Common myeloid progenitor, CD34-positive (primary cell): Measurements from ENCODE around the gene PCDHGA2.

ENCODE experiments used
- CTCF ChIA-PET: fragments of 350-600 bp; sonication (Branson Sonifier 250); formaldehyde crosslinking; loops from one replicate; lab custom pipeline; 2021; ENCODE audit warnings: antibody characterized with exemption; lab: Charles Lee
- POLR2A ChIA-PET: fragments of 350-600 bp; sonication (Branson Sonifier 250); formaldehyde crosslinking; loops from one replicate; lab custom pipeline; 2021; ENCODE audit warnings: antibody characterized with exemption; lab: Charles Lee
- DNase-seq, 3 donors: peaks; one replicate each; pipeline versions ENCODE4 v3.0.0 to v3.0.0-alpha.2; 2013
- H3K27ac ChIP-seq, 2 experiments: 1 replicate in 1 of 2; 2 replicates in 1 of 2; pipeline ENCODE4 v1.7.0; 2013; ENCODE audit warnings: inconsistent platforms in 2 of 2, low read length in 2 of 2, mild to moderate bottlenecking in 2 of 2, low read depth in 1 of 2, moderate library complexity in 1 of 2; ENCODE audit not compliant: severe bottlenecking in 2 of 2, insufficient read depth in 1 of 2, poor library complexity in 1 of 2
- H3K27me3 ChIP-seq, 5 experiments: replicated peaks in 2 of 5; 1 replicate in 3 of 5; 2 replicates in 2 of 5; pipeline versions ENCODE4 v1.6.1 to v1.7.0; 2013; ENCODE audit warnings: low read length in 4 of 5, mild to moderate bottlenecking in 2 of 5, moderate library complexity in 2 of 5, inconsistent platforms in 1 of 5; ENCODE audit not compliant: insufficient read depth in 5 of 5, control insufficient read depth in 4 of 5
- H3K36me3 ChIP-seq, 4 experiments: 1 replicate in 2 of 4; 2 replicates in 2 of 4; pipeline versions ENCODE4 v1.6.1 to v1.7.0; 2013; ENCODE audit warnings: low read length in 3 of 4, control low read depth in 1 of 4, mild to moderate bottlenecking in 1 of 4; ENCODE audit not compliant: control insufficient read depth in 4 of 4, insufficient read depth in 4 of 4
- H3K4me1 ChIP-seq, 4 experiments: 1 replicate in 3 of 4; 2 replicates in 1 of 4; pipeline versions ENCODE4 v1.6.1 to v1.7.1; 2013; ENCODE audit warnings: low read length in 3 of 4, mild to moderate bottlenecking in 3 of 4, control low read depth in 1 of 4, inconsistent platforms in 1 of 4, moderate library complexity in 1 of 4; ENCODE audit not compliant: control insufficient read depth in 4 of 4, insufficient read depth in 4 of 4; ENCODE audit errors: control extremely low read depth in 1 of 4
- H3K4me3 ChIP-seq, 7 experiments: 1 replicate in 4 of 7; 2 replicates in 3 of 7; pipeline versions ENCODE4 v1.5.1 to v1.7.0; 2013; ENCODE audit warnings: mild to moderate bottlenecking in 7 of 7, low read length in 6 of 7, moderate library complexity in 6 of 7, inconsistent platforms in 2 of 7, low read depth in 2 of 7, control low read depth in 1 of 7; ENCODE audit not compliant: insufficient read depth in 4 of 7, control insufficient read depth in 1 of 7; ENCODE audit errors: extremely low read depth in 1 of 7
- H3K9me3 ChIP-seq, 5 experiments: 1 replicate in 4 of 5; 2 replicates in 1 of 5; pipeline versions ENCODE4 v1.6.1 to v1.7.1; 2013; ENCODE audit warnings: low read length in 4 of 5, mild to moderate bottlenecking in 2 of 5, inconsistent platforms in 1 of 5, low read depth in 1 of 5, moderate library complexity in 1 of 5; ENCODE audit not compliant: control insufficient read depth in 4 of 5, insufficient read depth in 2 of 5; ENCODE audit errors: control extremely low read depth in 1 of 5
- WGBS: methylation state at CpG from one replicate; pipeline ENCODE4 v1.1.5; 2013; ENCODE audit not compliant: insufficient coverage; 5-methylcytosine and 5-hydroxymethylcytosine counted together

Gene PCDHGA2

GRCh38 chr5:141389153-141390042, 50.8 kb downstream of the PCDHGA2 start:
- H3K4me3 ChIP-seq: no peak overlapping the region
- no peak overlapping the region for H3K27ac ChIP-seq
- WGBS: 34% methylated on average over 77 of the region's 77 CpGs
- H3K36me3 ChIP-seq: peaks cover 0 to 8% (median 0%) of the 10 kb centered on the region in 4 experiments
- H3K9me3 ChIP-seq: peaks cover 0 to 77% (median 52%) of the 10 kb centered on the region in 5 experiments
- no peaks in the 10 kb centered on the region for H3K4me1 ChIP-seq
- peaks cover 13 to 80% (median 42%) of the 10 kb centered on the region in 5 experiments for H3K27me3 ChIP-seq
- ChIA-PET CTCF (interaction anchor here (1.0 to 1.7 kb wide), 4 partner anchors 7 to 135 kb away, joined by 3 to 4 read pairs (median 4); no protein-coding TSS in a partner anchor), POLR2A (no interaction called here)
- DNase-seq: no peak

GRCh38 chr5:141392429-141393198, 54.1 kb downstream of the PCDHGA2 start, which contains the start of gene PCDHGA8:
TSS of gene PCDHGA8 (plus strand) at chr5:141392633. CDS start at chr5:141392814, 181 bp downstream.
- Histone ChIP-seq H3K4me3 (peak within 1 kb of the TSS in 1 of 7 experiments; percentile 28), H3K36me3 (peaks cover 0 to 8% (median 0%) of the 10 kb centered on the region in 4 experiments), H3K27ac (no peak within 1 kb of the TSS), H3K9me3 (peaks cover 3 to 72% (median 55%) of the 10 kb centered on the region in 5 experiments), H3K27me3 (peaks cover 13 to 76% (median 37%) of the 10 kb centered on the region in 5 experiments), H3K4me1 (no peaks in the 10 kb centered on the region)
- 33% methylated on average over 35 of the region's 38 CpGs for WGBS
- ChIA-PET CTCF (interaction anchor here (1.3 to 2.5 kb wide), 2 partner anchors 29 to 165 kb away, joined by 4 to 9 read pairs; partner anchors contain the start of gene PCDHGA11), POLR2A (no interaction called here)
- DNase-seq: peak in 2 of 3 donors; percentile 49 to 52
